AG10803 (cell line): Measurements from ENCODE around the gene XRCC1.

Source experiments
- DNase-seq: peaks from one replicate; pipeline ENCODE4 v3.0.0; 2010; ENCODE audit warnings: low read depth
- H3K4me3 ChIP-seq: 2 replicates; pipeline ENCODE4 v1.5.1; 2011; ENCODE audit warnings: mild to moderate bottlenecking, low read length, control low read depth
- CTCF ChIP-seq: conservative IDR thresholded peaks from 2 replicates; pipeline ENCODE4 v1.5.1; 2011; ENCODE audit warnings: mild to moderate bottlenecking, low read length, control low read depth, inconsistent platforms

Gene XRCC1

DNA sequence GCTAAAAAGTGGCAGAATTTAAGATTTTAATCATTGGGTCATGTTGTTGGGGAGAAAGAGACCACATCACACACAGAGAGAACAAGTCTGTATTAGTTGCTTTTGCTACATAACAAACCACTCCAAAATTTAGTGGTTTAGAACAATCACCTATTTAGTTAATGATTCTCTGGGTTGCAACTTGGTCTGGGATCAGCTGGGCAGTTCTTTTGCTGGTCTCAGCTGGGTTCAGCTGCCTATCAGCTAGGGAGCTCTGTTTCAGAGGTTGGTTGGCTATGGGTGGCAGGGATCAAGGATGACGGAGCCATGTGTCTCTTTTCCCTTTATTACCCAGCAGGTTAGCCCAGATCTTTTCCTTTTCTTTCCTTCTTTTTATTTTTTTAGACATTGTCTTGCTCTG lies 9.2 kb upstream of the XRCC1 start:
- TF ChIP-seq CTCF = no peak
- no peak for DNase-seq

DNA sequence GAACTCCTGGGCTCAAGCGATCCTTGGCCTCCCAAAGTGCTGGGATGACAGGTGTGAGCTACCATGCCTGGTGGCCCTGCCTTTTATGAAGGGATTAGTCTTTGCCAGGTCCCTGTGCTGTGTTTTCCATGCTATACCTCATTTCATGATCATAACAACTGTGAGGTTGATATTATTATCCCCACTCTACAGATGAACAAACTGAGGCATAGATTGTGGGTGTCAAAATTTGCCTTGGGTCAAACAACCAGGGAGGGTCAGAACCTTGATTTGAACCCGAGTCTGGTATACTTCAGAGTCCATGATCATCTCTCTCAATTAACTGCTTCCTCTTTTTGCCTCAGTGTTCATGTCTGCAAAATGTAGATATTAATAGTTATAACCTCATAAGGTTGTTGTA lies 7.2 kb upstream of the XRCC1 start:
- TF ChIP-seq CTCF = no peak
- no peak overlapping the region for H3K4me3 ChIP-seq

More for the DNA sequence above, 9.2 kb upstream of the XRCC1 start:
- H3K4me3 ChIP-seq = no peak overlapping the region

DNA sequence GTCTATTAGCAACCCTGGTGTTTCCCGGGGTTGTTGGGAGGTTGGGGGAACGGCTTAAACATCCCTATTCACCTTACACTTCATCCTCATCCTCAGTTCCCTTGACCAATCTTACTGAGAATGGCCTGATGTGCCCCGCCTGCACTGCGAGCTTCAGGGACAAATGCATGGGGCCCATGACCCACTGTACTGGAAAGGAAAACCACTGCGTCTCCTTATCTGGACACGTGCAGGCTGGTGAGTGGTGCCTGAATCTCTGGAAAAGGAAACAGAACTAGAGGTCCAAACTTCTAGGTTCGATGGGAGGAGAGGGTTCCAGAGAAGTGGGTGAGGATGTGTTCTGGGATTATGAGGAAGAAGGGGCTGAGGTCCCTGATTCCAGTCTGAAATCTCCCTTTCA lies 6.1 kb upstream of the XRCC1 start:
- H3K4me3 ChIP-seq = no peak overlapping the region
- TF ChIP-seq CTCF = no peak
- no peak for DNase-seq

More for the DNA sequence above, 7.2 kb upstream of the XRCC1 start:
- no peak for DNase-seq

DNA sequence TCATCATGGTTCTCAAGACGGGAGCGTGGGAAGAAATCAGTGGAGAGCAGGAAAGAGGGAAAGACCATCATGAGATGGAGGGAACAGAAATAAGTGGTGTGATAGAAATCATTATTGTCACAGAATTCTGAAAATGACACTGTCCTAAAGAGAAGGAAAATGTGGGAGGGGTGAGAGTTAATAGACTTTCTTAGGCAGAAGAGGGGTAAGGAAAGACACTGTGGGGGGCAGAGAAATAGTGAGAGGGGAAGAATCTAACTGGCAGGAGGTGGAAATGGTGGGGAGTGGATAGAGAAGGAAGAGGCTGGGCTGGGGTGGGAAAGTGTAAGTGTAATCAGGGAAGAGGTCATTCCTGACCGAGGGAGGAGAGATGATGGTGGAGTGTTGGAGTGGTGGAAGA lies 3.5 kb upstream of the XRCC1 start:
- H3K4me3 ChIP-seq = no peak overlapping the region
- DNase-seq = no peak
- TF ChIP-seq CTCF = no peak

GRCh38 chr19:43575955-43576878 lies 890 bp upstream of the XRCC1 start:
- H3K4me3 ChIP-seq = peak overlapping the region; percentile 60
- no peak for TF ChIP-seq CTCF
- no peak for DNase-seq

DNA sequence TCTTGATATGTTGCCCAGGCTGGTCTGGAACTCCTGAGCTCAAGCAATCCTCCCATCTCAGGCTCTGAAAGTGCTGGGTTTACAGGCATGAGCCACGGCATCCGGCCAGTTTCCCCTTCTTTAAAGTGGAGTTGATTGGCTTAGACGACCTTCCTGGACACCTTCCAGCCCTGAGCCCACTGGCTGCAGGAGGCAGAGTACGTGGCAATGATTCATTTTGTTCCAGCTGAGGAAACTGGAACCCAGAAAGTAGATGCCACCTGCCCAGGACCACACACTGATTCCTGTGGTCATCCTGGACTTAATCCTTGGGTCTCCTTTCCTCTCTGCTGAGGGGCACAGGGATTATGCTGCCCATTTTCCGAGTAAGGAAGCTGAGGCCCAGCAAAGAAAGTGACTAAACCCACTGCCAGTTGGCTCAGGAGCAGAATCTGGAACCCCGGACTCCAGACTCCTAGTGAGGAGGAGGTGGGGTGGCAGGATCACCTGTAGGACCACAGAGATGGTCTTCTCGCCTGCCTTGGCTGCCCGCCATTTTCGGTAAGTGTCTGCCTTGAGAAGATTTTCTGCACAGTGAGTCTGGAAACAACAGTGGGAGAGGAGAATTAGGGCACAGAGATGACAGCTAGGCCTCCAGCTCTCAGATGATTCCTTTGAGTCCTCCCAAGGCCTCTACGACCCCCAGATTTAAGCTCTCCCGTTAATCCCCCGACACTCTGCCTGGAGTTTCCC lies 737 bp downstream of the XRCC1 start:
- DNase-seq = no peak
- TF ChIP-seq CTCF = no peak
- peak overlapping the region; percentile 94 for H3K4me3 ChIP-seq
